Raji (cell line): ENCODE data around the gene C1orf216.

Experiments used
- POLR2A ChIP-seq: IDR thresholded peaks from 2 replicates; pipeline ENCODE4 v1.6.1; 2011; ENCODE audit warnings: low read depth, low read length, control low read depth; ENCODE audit not compliant: insufficient read depth

Gene C1orf216

GRCh38 chr1:35714921-35715567 lies 3.6 kb downstream of the C1orf216 start:
- no peak for TF ChIP-seq POLR2A

GRCh38 chr1:35708952-35709351 lies 9.7 kb downstream of the C1orf216 start:
- TF ChIP-seq POLR2A: no peak

- no peak for TF ChIP-seq POLR2A
Observed at GRCh38 chr1:35708441-35708921, 10.2 kb downstream of the C1orf216 start.

GRCh38 chr1:35707601-35708440 lies 10.9 kb downstream of the C1orf216 start:
- TF ChIP-seq POLR2A: no peak

GRCh38 chr1:35706846-35707600 lies 11.7 kb downstream of the C1orf216 start:
- no peak for TF ChIP-seq POLR2A

GRCh38 chr1:35702508-35702907 lies 16.2 kb downstream of the C1orf216 start:
- no peak for TF ChIP-seq POLR2A

GRCh38 chr1:35692317-35692716 lies 26.4 kb downstream of the C1orf216 start:
- no peak for TF ChIP-seq POLR2A

GRCh38 chr1:35691571-35692220 lies 27.0 kb downstream of the C1orf216 start:
- TF ChIP-seq POLR2A: no peak

GRCh38 chr1:35691080-35691479 lies 27.6 kb downstream of the C1orf216 start:
- no peak for TF ChIP-seq POLR2A

GRCh38 chr1:35688161-35688560 lies 30.5 kb downstream of the C1orf216 start:
- no peak for TF ChIP-seq POLR2A

- no peak for TF ChIP-seq POLR2A
Observed at GRCh38 chr1:35683012-35683411, 35.7 kb downstream of the C1orf216 start.

- no peak for TF ChIP-seq POLR2A
Observed at GRCh38 chr1:35680271-35680670, 38.4 kb downstream of the C1orf216 start.

GRCh38 chr1:35675773-35676172 lies 42.9 kb downstream of the C1orf216 start:
- no peak for TF ChIP-seq POLR2A

- no peak for TF ChIP-seq POLR2A
Observed at GRCh38 chr1:35674111-35674510, 44.6 kb downstream of the C1orf216 start.

GRCh38 chr1:35672116-35672515 lies 46.6 kb downstream of the C1orf216 start:
- TF ChIP-seq POLR2A: no peak
